IMR-90 (cell line): ENCODE results near the gene MINDY1.

Experiments used
- BHLHE40 ChIP-seq: fragments of 150-350 bp; IDR thresholded peaks from 2 replicates; pipeline ENCODE4 v1.6.1; 2016; ENCODE audit warnings: mild to moderate bottlenecking, low read depth, low read length
- CEBPB ChIP-seq: IDR thresholded peaks from 2 replicates; pipeline ENCODE4 v1.6.1; 2012; ENCODE audit warnings: low read depth, low read length, improper control_type of control experiment
- CHD1 ChIP-seq: IDR thresholded peaks from 2 replicates; pipeline ENCODE4 v1.6.1; 2012; ENCODE audit warnings: low read depth, low read length, improper control_type of control experiment
- FOS ChIP-seq: fragments of 150-350 bp; IDR thresholded peaks from 2 replicates; pipeline ENCODE4 v1.6.1; 2016; ENCODE audit warnings: low read depth, low read length
- MAFK ChIP-seq: IDR thresholded peaks from 2 replicates; pipeline ENCODE4 v1.6.1; 2012; ENCODE audit warnings: low read depth, low read length, improper control_type of control experiment
- POLR2A ChIP-seq: IDR thresholded peaks from 2 replicates; pipeline ENCODE4 v1.6.1; 2012; ENCODE audit warnings: mild to moderate bottlenecking, low read depth, low read length
- RAD21 ChIP-seq: IDR thresholded peaks from 2 replicates; pipeline ENCODE4 v1.6.1; 2012; ENCODE audit warnings: low read length, improper control_type of control experiment
- RFX5 ChIP-seq: IDR thresholded peaks from 2 replicates; pipeline ENCODE4 v1.8.0; 2012; ENCODE audit warnings: low read depth, mild to moderate bottlenecking, low read length, moderate library complexity
- SMC3 ChIP-seq: fragments of 150-350 bp; IDR thresholded peaks from 2 replicates; pipeline ENCODE4 v1.6.1; 2016; ENCODE audit warnings: low read depth, mild to moderate bottlenecking, antibody characterized with exemption, low read length, moderate library complexity
- TF ChIP-seq, protein P1 (sequence below): conservative IDR thresholded peaks from 2 replicates; pipeline ENCODE4 v1.5.1; 2012; ENCODE audit warnings: mild to moderate bottlenecking, low read depth, low read length, improper control_type of control experiment
- TF ChIP-seq, protein P2 (sequence below): fragments of 150-350 bp; IDR thresholded peaks from 2 replicates; pipeline ENCODE4 v1.6.1; 2016; ENCODE audit warnings: low read depth, mild to moderate bottlenecking, low read length, moderate library complexity, borderline replicate concordance
- TF ChIP-seq, protein P3 (sequence below): fragments of 150-350 bp; IDR thresholded peaks from 2 replicates; pipeline ENCODE4 v1.6.1; 2017; ENCODE audit warnings: mild to moderate bottlenecking, antibody characterized with exemption, low read length, low read depth

DNA sequence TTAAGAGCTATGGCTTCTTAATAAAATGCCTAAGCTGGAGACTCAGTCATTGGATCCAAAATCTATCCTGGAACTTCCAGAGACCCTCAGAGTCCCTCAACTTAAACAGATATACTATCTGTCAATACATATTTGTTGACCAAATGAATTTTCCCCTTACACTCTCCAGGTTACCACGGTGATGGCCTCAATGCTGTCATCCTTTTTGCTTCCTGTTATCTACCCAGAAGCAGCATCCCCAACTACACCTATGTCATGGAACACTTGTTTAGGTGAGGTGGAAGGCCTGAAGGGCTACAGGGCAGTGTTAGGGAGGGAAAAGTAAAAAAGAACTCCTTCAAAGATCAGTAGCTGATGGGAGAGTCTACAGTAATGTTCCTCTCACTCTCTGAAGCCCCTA, 36.5 kb upstream of the MINDY1 start:
- TF ChIP-seq POLR2A (no peak), CHD1 (no peak), FOS (no peak), RFX5 (no peak), SMC3 (no peak), BHLHE40 (no peak), CEBPB (no peak), MAFK (no peak), RAD21 (no peak)
- TF ChIP-seq, protein P1, sequence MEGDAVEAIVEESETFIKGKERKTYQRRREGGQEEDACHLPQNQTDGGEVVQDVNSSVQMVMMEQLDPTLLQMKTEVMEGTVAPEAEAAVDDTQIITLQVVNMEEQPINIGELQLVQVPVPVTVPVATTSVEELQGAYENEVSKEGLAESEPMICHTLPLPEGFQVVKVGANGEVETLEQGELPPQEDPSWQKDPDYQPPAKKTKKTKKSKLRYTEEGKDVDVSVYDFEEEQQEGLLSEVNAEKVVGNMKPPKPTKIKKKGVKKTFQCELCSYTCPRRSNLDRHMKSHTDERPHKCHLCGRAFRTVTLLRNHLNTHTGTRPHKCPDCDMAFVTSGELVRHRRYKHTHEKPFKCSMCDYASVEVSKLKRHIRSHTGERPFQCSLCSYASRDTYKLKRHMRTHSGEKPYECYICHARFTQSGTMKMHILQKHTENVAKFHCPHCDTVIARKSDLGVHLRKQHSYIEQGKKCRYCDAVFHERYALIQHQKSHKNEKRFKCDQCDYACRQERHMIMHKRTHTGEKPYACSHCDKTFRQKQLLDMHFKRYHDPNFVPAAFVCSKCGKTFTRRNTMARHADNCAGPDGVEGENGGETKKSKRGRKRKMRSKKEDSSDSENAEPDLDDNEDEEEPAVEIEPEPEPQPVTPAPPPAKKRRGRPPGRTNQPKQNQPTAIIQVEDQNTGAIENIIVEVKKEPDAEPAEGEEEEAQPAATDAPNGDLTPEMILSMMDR, result no peak
- TF ChIP-seq, protein P2, sequence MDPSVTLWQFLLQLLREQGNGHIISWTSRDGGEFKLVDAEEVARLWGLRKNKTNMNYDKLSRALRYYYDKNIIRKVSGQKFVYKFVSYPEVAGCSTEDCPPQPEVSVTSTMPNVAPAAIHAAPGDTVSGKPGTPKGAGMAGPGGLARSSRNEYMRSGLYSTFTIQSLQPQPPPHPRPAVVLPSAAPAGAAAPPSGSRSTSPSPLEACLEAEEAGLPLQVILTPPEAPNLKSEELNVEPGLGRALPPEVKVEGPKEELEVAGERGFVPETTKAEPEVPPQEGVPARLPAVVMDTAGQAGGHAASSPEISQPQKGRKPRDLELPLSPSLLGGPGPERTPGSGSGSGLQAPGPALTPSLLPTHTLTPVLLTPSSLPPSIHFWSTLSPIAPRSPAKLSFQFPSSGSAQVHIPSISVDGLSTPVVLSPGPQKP, result no peak
- TF ChIP-seq, protein P3, sequence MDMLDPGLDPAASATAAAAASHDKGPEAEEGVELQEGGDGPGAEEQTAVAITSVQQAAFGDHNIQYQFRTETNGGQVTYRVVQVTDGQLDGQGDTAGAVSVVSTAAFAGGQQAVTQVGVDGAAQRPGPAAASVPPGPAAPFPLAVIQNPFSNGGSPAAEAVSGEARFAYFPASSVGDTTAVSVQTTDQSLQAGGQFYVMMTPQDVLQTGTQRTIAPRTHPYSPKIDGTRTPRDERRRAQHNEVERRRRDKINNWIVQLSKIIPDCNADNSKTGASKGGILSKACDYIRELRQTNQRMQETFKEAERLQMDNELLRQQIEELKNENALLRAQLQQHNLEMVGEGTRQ, result no peak
